Transverse colon (tissue), 4 donors: ENCODE data around the gene ZNF597.

Experiments used
- EP300 ChIP-seq: sonication (generic); formaldehyde crosslinking; IDR thresholded peaks from one replicate; pipeline ENCODE4 v1.6.1; 2017; ENCODE audit warnings: antibody characterized with exemption, low read depth
- POLR2A ChIP-seq: fragments of 450-650 bp; IDR thresholded peaks from one replicate; pipeline ENCODE4 v1.6.1; 2016; ENCODE audit warnings: antibody characterized with exemption, mild to moderate bottlenecking, moderate library complexity
- POLR2AphosphoS5 ChIP-seq, 3 donors: sonication (generic); formaldehyde crosslinking; IDR thresholded peaks; one replicate each; pipeline ENCODE4 v1.6.1; 2016; ENCODE audit warnings: antibody characterized with exemption in 3 of 3
- TF ChIP-seq, protein P1 (sequence below), 5 experiments: fragments of 200-600 bp in 3 of 5; fragments of 450-650 bp in 2 of 5; sonication (generic) in 3 of 5; IDR thresholded peaks; 1 replicate in 2 of 5; 2 replicates in 3 of 5; pipeline ENCODE4 v1.5.1; 2016 to 2017; ENCODE audit warnings: antibody characterized with exemption in 5 of 5, inconsistent platforms in 3 of 5, mild to moderate bottlenecking in 2 of 5, moderate library complexity in 1 of 5

DNA sequence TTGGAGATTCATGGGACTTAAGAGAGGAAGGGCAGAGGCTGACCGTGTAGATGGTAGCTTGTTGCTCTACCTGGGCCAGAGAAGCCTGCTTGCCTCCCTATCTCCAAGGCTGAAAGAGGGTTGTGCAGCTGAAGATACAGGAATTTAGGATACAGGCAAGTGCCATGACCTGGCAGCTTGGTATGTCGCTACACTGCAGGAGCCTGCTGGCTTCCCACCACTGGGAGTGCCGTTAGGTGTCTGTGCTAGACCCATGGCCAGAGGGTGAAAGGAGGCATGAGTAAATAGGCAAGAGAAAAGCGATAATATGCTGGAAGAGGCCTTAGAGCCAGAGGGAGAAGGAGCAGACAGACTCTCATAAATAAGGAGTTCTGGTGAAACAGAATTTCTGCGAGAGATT is 10.8 kb upstream of the ZNF597 start:
- TF ChIP-seq, protein P1, sequence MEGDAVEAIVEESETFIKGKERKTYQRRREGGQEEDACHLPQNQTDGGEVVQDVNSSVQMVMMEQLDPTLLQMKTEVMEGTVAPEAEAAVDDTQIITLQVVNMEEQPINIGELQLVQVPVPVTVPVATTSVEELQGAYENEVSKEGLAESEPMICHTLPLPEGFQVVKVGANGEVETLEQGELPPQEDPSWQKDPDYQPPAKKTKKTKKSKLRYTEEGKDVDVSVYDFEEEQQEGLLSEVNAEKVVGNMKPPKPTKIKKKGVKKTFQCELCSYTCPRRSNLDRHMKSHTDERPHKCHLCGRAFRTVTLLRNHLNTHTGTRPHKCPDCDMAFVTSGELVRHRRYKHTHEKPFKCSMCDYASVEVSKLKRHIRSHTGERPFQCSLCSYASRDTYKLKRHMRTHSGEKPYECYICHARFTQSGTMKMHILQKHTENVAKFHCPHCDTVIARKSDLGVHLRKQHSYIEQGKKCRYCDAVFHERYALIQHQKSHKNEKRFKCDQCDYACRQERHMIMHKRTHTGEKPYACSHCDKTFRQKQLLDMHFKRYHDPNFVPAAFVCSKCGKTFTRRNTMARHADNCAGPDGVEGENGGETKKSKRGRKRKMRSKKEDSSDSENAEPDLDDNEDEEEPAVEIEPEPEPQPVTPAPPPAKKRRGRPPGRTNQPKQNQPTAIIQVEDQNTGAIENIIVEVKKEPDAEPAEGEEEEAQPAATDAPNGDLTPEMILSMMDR (IDR thresholded peaks at IDR 0.05): no peak
- TF ChIP-seq EP300 (no peak), POLR2A (no peak), POLR2AphosphoS5 (IDR thresholded peaks at IDR 0.05) (no peak)
